ENCODE data around the gene AURKA.

Gene AURKA

DNA sequence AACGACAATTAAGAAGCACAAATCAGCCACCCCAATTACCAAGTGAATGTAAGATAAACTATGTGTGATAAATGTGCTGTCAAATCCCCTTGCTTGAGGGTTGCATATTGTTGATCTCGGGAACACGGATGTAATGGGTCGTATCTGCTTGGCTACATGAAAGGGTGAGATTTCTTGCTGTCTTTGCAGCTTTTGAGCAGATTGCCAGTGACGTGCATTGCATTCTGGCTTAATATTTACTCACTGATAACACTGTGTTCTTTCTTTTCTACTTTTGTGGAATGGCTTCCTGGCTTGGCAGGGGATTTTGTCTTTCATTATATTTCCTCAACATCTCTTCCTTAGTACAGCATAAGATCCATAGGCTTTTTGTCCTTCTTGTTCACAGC lies 43.7 kb downstream of the AURKA start:
- no peak overlapping the region for H3K4me3 ChIP-seq (ENCODE audit: low read depth, low read length, poor library complexity, severe bottlenecking)
- H4K20me1 ChIP-seq (ENCODE audit: insufficient read depth, low read length) = no peaks in the 10 kb centered on the region
- H3K36me3 ChIP-seq (ENCODE audit: insufficient read depth, low read length) = no peaks in the 10 kb centered on the region
- no peak overlapping the region for H2AFZ ChIP-seq (ENCODE audit: low read length)
- no peak overlapping the region for H3K4me2 ChIP-seq (ENCODE audit: low read length)
- H3K79me2 ChIP-seq (ENCODE audit: insufficient read depth, low read length) = no peaks in the 10 kb centered on the region
- H3K4me1 ChIP-seq (ENCODE audit: insufficient read depth, low read length, severe bottlenecking) = no peaks in the 10 kb centered on the region
- H3K9me2 ChIP-seq (ENCODE audit: low read depth, low read length) = no peaks in the 10 kb centered on the region
- H3K27ac ChIP-seq (ENCODE audit: low read depth, low read length, poor library complexity, severe bottlenecking) = no peak overlapping the region
- H3K9me3 ChIP-seq (ENCODE audit: low read length) = no peaks in the 10 kb centered on the region
- no peaks in the 10 kb centered on the region for H3K27me3 ChIP-seq (ENCODE audit: insufficient read depth, low read length)
- no peak overlapping the region for H3K9ac ChIP-seq (ENCODE audit: low read length)
- no peaks in the 10 kb centered on the region for H3F3A ChIP-seq (ENCODE audit: insufficient read depth, low read length)
- TF ChIP-seq, protein P1, sequence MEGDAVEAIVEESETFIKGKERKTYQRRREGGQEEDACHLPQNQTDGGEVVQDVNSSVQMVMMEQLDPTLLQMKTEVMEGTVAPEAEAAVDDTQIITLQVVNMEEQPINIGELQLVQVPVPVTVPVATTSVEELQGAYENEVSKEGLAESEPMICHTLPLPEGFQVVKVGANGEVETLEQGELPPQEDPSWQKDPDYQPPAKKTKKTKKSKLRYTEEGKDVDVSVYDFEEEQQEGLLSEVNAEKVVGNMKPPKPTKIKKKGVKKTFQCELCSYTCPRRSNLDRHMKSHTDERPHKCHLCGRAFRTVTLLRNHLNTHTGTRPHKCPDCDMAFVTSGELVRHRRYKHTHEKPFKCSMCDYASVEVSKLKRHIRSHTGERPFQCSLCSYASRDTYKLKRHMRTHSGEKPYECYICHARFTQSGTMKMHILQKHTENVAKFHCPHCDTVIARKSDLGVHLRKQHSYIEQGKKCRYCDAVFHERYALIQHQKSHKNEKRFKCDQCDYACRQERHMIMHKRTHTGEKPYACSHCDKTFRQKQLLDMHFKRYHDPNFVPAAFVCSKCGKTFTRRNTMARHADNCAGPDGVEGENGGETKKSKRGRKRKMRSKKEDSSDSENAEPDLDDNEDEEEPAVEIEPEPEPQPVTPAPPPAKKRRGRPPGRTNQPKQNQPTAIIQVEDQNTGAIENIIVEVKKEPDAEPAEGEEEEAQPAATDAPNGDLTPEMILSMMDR (IDR thresholded peaks at IDR 0.05; ENCODE audit: low read length) = no peak
- TF ChIP-seq EZH2 (IDR thresholded peaks at IDR 0.05; ENCODE audit: borderline replicate concordance, low read length) = no peak

DNA sequence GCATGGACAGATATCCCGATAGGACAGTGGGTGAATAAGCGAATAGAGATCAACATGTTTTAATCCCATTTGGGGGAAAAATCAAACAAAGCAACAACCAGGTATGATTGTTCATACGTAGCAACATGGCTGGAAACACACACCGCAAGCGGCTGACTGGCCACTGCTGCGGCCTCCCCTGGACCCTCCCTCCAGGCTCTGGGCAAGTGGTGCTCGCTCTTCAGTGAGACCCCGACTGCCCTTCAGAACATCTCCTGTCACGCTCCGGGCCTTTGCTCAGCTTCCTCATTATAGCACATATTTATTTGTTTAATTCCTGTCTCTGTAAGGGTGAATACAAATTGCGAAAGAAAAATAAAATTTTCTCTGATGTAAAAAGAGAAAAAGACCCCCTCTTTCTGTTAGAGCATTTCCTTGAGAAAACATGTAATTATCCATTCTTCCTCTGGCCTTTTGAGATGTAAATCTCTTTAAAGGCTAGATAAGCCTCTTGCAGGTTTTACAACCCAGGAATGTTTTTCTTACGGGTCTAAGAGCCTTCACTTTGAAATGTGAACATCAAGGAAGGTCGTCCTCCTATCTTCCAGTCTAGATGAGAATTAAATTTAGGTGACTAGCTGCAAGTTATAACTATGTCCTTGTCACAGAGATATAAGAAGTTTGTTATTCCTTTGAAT lies 44.2 kb downstream of the AURKA start:
- Histone ChIP-seq H2AFZ (ENCODE audit: low read length) (no peak overlapping the region), H3K27me3 (ENCODE audit: insufficient read depth, low read length) (no peaks in the 10 kb centered on the region), H3K9ac (ENCODE audit: low read length) (no peak overlapping the region), H3K36me3 (ENCODE audit: insufficient read depth, low read length) (no peaks in the 10 kb centered on the region), H3K4me1 (ENCODE audit: insufficient read depth, low read length, severe bottlenecking) (no peaks in the 10 kb centered on the region), H3F3A (ENCODE audit: insufficient read depth, low read length) (no peaks in the 10 kb centered on the region), H3K79me2 (ENCODE audit: insufficient read depth, low read length) (no peaks in the 10 kb centered on the region), H3K9me3 (ENCODE audit: low read length) (no peaks in the 10 kb centered on the region), H3K4me2 (ENCODE audit: low read length) (no peak overlapping the region), H4K20me1 (ENCODE audit: insufficient read depth, low read length) (no peaks in the 10 kb centered on the region), H3K9me2 (ENCODE audit: low read depth, low read length) (no peaks in the 10 kb centered on the region), H3K27ac (ENCODE audit: low read depth, low read length, poor library complexity, severe bottlenecking) (no peak overlapping the region), H3K4me3 (ENCODE audit: low read depth, low read length, poor library complexity, severe bottlenecking) (no peak overlapping the region)
- TF ChIP-seq, protein P1 (IDR thresholded peaks at IDR 0.05; ENCODE audit: low read length) = no peak
- no peak for TF ChIP-seq EZH2 (IDR thresholded peaks at IDR 0.05; ENCODE audit: borderline replicate concordance, low read length)

DNA sequence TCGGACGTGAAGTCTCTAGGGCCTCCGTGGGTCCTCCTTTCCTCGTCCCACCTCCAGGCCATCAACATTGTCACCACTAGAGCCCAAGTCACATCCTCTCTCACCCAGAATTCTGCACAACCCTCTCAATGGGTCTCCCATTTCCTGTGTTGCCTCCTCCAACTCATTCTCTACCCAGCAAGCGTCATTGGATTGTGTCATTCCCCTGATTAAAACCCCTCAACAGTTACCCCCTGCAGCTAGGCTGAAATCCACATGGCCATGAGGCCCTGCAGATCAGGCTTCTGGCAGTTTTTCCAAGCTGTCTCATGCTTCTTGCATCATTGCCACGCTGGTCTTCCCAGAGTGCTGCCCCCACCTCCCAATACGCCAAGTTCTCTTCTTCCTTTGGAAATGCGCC lies 46.1 kb downstream of the AURKA start:
- H3K4me3 ChIP-seq (ENCODE audit: low read depth, low read length, poor library complexity, severe bottlenecking) = no peak overlapping the region
- no peak overlapping the region for H2AFZ ChIP-seq (ENCODE audit: low read length)
- H3K36me3 ChIP-seq (ENCODE audit: insufficient read depth, low read length) = no peaks in the 10 kb centered on the region
- no peak overlapping the region for H3K27ac ChIP-seq (ENCODE audit: low read depth, low read length, poor library complexity, severe bottlenecking)
- H3K79me2 ChIP-seq (ENCODE audit: insufficient read depth, low read length) = no peaks in the 10 kb centered on the region
- no peaks in the 10 kb centered on the region for H3K27me3 ChIP-seq (ENCODE audit: insufficient read depth, low read length)
- H3K9me3 ChIP-seq (ENCODE audit: low read length) = no peaks in the 10 kb centered on the region
- no peak overlapping the region for H3K4me2 ChIP-seq (ENCODE audit: low read length)
- H3F3A ChIP-seq (ENCODE audit: insufficient read depth, low read length) = no peaks in the 10 kb centered on the region
- H3K9me2 ChIP-seq (ENCODE audit: low read depth, low read length) = no peaks in the 10 kb centered on the region
- no peaks in the 10 kb centered on the region for H4K20me1 ChIP-seq (ENCODE audit: insufficient read depth, low read length)
- no peaks in the 10 kb centered on the region for H3K4me1 ChIP-seq (ENCODE audit: insufficient read depth, low read length, severe bottlenecking)
- TF ChIP-seq EZH2 (IDR thresholded peaks at IDR 0.05; ENCODE audit: borderline replicate concordance, low read length) = no peak
- TF ChIP-seq, protein P1 (IDR thresholded peaks at IDR 0.05; ENCODE audit: low read length) = no peak
- H3K9ac ChIP-seq (ENCODE audit: low read length) = no peak overlapping the region

All from OCI-LY1 (cell line).